Nephron progenitor cell (in vitro differentiated cells): Measurements from ENCODE around the gene TACC3.

Experiments used
- DNase-seq: peaks from one replicate; pipeline ENCODE4 v3.0.0; 2021
- H3K27ac Mint-ChIP-seq: 2 replicates; pipeline ENCODE4 v1.8.0; 2021; ENCODE audit warnings: mild to moderate bottlenecking, moderate library complexity, mixed read lengths
- H3K27me3 Mint-ChIP-seq: 2 replicates; pipeline ENCODE4 v1.8.0; 2021; ENCODE audit warnings: mild to moderate bottlenecking, low read depth, mixed read lengths; ENCODE audit not compliant: poor library complexity
- H3K36me3 Mint-ChIP-seq: 2 replicates; pipeline ENCODE4 v1.8.0; 2021; ENCODE audit warnings: low read depth, mixed read lengths
- H3K4me1 Mint-ChIP-seq: 2 replicates; pipeline ENCODE4 v1.8.0; 2021; ENCODE audit warnings: mixed read lengths
- H3K4me3 Mint-ChIP-seq: 2 replicates; pipeline ENCODE4 v1.8.0; 2021; ENCODE audit warnings: mild to moderate bottlenecking, moderate library complexity, mixed read lengths
- H3K9me3 Mint-ChIP-seq: 2 replicates; pipeline ENCODE4 v1.8.0; 2021; ENCODE audit warnings: mild to moderate bottlenecking, moderate library complexity, mixed read lengths
- CTCF ChIP-seq: fragments of 200-600 bp; sonication (generic); IDR thresholded peaks from 2 replicates; pipeline ENCODE4 v1.5.0; 2021; ENCODE audit warnings: antibody characterized with exemption

TACC3 gene

GRCh38 chr4:1778642-1779392 is 57.5 kb downstream of the TACC3 start:
- DNase-seq, result no peak
- Mint-ChIP-seq H3K27me3 (peaks cover 2% of the 10 kb centered on the region), H3K4me1 (peaks cover 20% of the 10 kb centered on the region)

GRCh38 chr4:1779588-1780382 is 58.5 kb downstream of the TACC3 start:
- DNase-seq, result no peak
- Mint-ChIP-seq H3K4me3 (no peak overlapping the region), H3K27ac (no peak overlapping the region), H3K27me3 (peaks cover 2% of the 10 kb centered on the region), H3K9me3 (no peaks in the 10 kb centered on the region), H3K4me1 (peaks cover 17% of the 10 kb centered on the region), H3K36me3 (no peaks in the 10 kb centered on the region)
- no peak for TF ChIP-seq CTCF

More at GRCh38 chr4:1778642-1779392, 57.5 kb downstream of the TACC3 start:
- no peak for TF ChIP-seq CTCF
- no peak overlapping the region for H3K4me3 Mint-ChIP-seq
- H3K9me3 Mint-ChIP-seq, result no peaks in the 10 kb centered on the region
- no peaks in the 10 kb centered on the region for H3K36me3 Mint-ChIP-seq
- no peak overlapping the region for H3K27ac Mint-ChIP-seq

GRCh38 chr4:1780435-1780834 is 59.1 kb downstream of the TACC3 start:
- no peak for DNase-seq
- no peak overlapping the region for H3K27ac Mint-ChIP-seq
- H3K27me3 Mint-ChIP-seq, result peaks cover 2% of the 10 kb centered on the region
- no peak for TF ChIP-seq CTCF
- H3K4me1 Mint-ChIP-seq, result peaks cover 18% of the 10 kb centered on the region
- H3K4me3 Mint-ChIP-seq, result no peak overlapping the region
- H3K9me3 Mint-ChIP-seq, result no peaks in the 10 kb centered on the region
- no peaks in the 10 kb centered on the region for H3K36me3 Mint-ChIP-seq

GRCh38 chr4:1783015-1783414 is 61.7 kb downstream of the TACC3 start:
- Mint-ChIP-seq H3K4me1 (peaks cover 15% of the 10 kb centered on the region), H3K36me3 (no peaks in the 10 kb centered on the region), H3K9me3 (no peaks in the 10 kb centered on the region), H3K27me3 (peaks cover 5% of the 10 kb centered on the region), H3K27ac (no peak overlapping the region), H3K4me3 (no peak overlapping the region)
- DNase-seq, result no peak
- no peak for TF ChIP-seq CTCF

- Mint-ChIP-seq H3K9me3 (no peaks in the 10 kb centered on the region), H3K27me3 (peaks cover 9% of the 10 kb centered on the region), H3K4me3 (no peak overlapping the region), H3K4me1 (peaks cover 15% of the 10 kb centered on the region), H3K36me3 (no peaks in the 10 kb centered on the region), H3K27ac (no peak overlapping the region)
- no peak for DNase-seq
- TF ChIP-seq CTCF, result no peak
These were observed 62.6 kb downstream of the TACC3 start for GRCh38 chr4:1783970-1784369.
